Measurements from ENCODE around the gene YTHDF1. TPM values are rescaled to one million over a fixed set of nuclear protein-coding genes. Genes with fewer than 3 reads are reported as not detected.

The YTHDF1 gene
- total and polyA plus RNA-seq, 2 of the 4 experiments (the other 2 are of a cell fraction): 10.9 to 22.6 TPM

GRCh38 chr20:63234693-63235398 is 18.9 kb upstream of the YTHDF1 start:
- Histone ChIP-seq H2BK15ac (ENCODE audit: low read depth, low read length) (peak overlapping the region; percentile 63; the same call in 1 of the 3 replicates), H2BK5ac (ENCODE audit: low read depth, low read length, poor library complexity, severe bottlenecking) (no peak overlapping the region), H4K91ac (ENCODE audit: insufficient read depth, low read depth, low read length) (no peak overlapping the region), H3K4ac (ENCODE audit: low read depth, low read length) (no peak overlapping the region), H4K20me1 (ENCODE audit: insufficient read depth, low read length) (peaks cover 3% of the 10 kb centered on the region; the same call in 1 of the 2 replicates), H2BK120ac (ENCODE audit: low read depth, low read length) (no peak overlapping the region), H3K4me2 (ENCODE audit: low read depth, low read length) (no peak overlapping the region), H3K9me1 (ENCODE audit: insufficient read depth, low read length) (peaks cover 10% of the 10 kb centered on the region; the same call in 1 of the 2 replicates), H4K5ac (ENCODE audit: low read depth, low read length) (no peak overlapping the region), H3K36me3 (ENCODE audit: control insufficient read depth, insufficient read depth, low read length) (no peaks in the 10 kb centered on the region), H3K4me1 (ENCODE audit: control insufficient read depth, insufficient read depth, low read length) (peaks cover 22% of the 10 kb centered on the region), H3K79me1 (ENCODE audit: low read depth in 1 of 2, low read length in 2 of 2) (no peaks in the 10 kb centered on the region), H3K14ac (replicated peaks; ENCODE audit: low read depth, low read length) (no peak overlapping the region), H3K27me3 (ENCODE audit: control insufficient read depth, insufficient read depth, low read length) (peaks cover 3% of the 10 kb centered on the region; the same call in 1 of the 2 replicates), H2BK20ac (ENCODE audit: low read depth, low read length) (no peak overlapping the region; the same call in 1 of the 2 replicates), H2AFZ (replicated peaks; ENCODE audit: low read length, poor library complexity) (peak overlapping the region; percentile 49), H4K8ac (ENCODE audit: low read depth in 2 of 2, low read length in 2 of 2) (no peak overlapping the region), H2AK5ac (ENCODE audit: low read depth, low read length) (no peak overlapping the region), H2AK9ac (replicated peaks; ENCODE audit: low read depth, low read length, poor library complexity) (no peak overlapping the region), H3K9ac (ENCODE audit: low read depth, low read length) (no peak overlapping the region), H3K56ac (ENCODE audit: extremely low read depth, insufficient read depth, low read length) (no peak overlapping the region), H3K23ac (ENCODE audit: low read depth, low read length) (no peak overlapping the region), H3K9me3 (ENCODE audit: control insufficient read depth, insufficient read depth, low read length) (no peaks in the 10 kb centered on the region), H3K18ac (ENCODE audit: low read depth, low read length) (no peak overlapping the region), H3K4me3 (ENCODE audit: insufficient read depth, low read depth, low read length) (no peak overlapping the region), H3K27ac (ENCODE audit: insufficient read depth, low read length) (no peak overlapping the region)
- dilution Hi-C loops (cut with HindIII; ENCODE audit: low sequenced_read_pairs, unreplicated experiment) (no loop called here), intact Hi-C loops (cut with micrococcal nuclease) (loop anchor here (5.0 kb wide), 1 partner anchor 37 kb away; the partner anchor contains the start of gene ARFGAP1), in situ Hi-C loops (cut with MboI; ENCODE audit: low sequenced_read_pairs) (loop anchor here (5.0 kb wide), 1 partner anchor 37 kb away; the partner anchor contains the start of gene ARFGAP1)
- ChIA-PET POLR2A (ENCODE audit: unreplicated experiment) (no interaction called here), CTCF (no interaction called here)
- 50% methylated on average over 2 of the region's 20 CpGs; no CpG with 5 or more reads in 1 of the 2 experiments for WGBS, 2 experiments (ENCODE audit: extremely low coverage in 2 of 2, insufficient read length in 1 of 2)
- TF ChIP-seq POLR2A (IDR thresholded peaks at IDR 0.05; ENCODE audit: low read depth, low read length) (no peak), CHD1 (IDR thresholded peaks at IDR 0.05; ENCODE audit: low read depth, low read length) (no peak), CTCF (conservative IDR thresholded peaks at IDR 0.05; ENCODE audit: low read depth, low read length) (0 out of 2 replicates have a peak, but pooled peaks have one; percentile 10), FOS (IDR thresholded peaks at IDR 0.05; ENCODE audit: low read depth, low read length) (no peak), MAZ (IDR thresholded peaks at IDR 0.05; ENCODE audit: borderline replicate concordance, low read depth, low read length) (no peak)
- DNase-seq: no peak
- ATAC-seq (ENCODE audit: low read depth): no peak
- no TSS peak for BruUV-seq (replicated peaks)
